HG03159 (cell line): ENCODE results near the gene FAM193A.
"Not testable (repeated sequence)": the region's sequence is repeated elsewhere in the genome, so short reads cannot be mapped to it uniquely, and the experiment has no call there.

ENCODE experiments used
- ATAC-seq: cut with Tn5 transposase; IDR thresholded peaks from one replicate; pipeline ENCODE4 v1.9.1; 2021; ENCODE audit warnings: mild to moderate bottlenecking, moderate library complexity; ENCODE audit not compliant: unreplicated experiment

The FAM193A gene

DNA sequence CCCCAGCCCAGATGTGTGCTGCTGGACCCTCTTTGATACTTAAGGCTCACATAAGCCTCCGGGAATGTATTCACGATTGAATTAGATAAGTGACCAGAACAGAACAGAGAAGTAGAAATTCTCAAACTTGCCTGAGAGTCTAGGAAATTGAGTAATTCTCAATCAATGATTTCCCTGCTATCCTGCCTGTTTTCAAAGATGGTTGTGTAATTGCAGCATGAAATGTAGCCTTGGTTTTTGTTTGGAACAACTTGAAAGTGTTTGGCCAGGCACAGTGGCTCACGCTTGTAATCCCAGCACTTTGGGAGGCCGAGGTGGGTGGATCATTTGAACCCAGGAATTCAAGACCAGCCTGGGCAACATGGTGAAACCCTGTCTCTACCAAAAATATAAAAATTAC, 178.5 kb downstream of the FAM193A start:
- ATAC-seq: no peak

DNA sequence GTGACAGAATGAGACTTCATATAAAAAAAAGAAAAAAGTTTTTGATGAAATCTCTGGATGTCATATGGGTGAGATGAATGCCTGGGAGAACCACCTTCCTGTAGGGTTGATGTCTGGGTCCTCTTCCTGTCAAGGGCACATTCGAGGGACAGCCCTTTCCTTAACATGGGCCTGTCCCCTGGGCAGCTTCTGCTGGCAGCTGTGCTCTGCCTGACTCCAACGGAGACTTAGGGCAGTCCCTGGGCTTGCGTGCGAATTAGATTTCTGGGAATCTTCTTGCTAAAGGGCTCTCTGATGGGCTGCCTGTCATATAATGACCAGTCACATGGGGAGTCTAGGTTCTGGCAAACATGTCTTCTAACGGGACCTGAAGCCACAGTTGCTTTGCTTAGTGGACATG, 179.0 kb downstream of the FAM193A start:
- ATAC-seq: no peak

DNA sequence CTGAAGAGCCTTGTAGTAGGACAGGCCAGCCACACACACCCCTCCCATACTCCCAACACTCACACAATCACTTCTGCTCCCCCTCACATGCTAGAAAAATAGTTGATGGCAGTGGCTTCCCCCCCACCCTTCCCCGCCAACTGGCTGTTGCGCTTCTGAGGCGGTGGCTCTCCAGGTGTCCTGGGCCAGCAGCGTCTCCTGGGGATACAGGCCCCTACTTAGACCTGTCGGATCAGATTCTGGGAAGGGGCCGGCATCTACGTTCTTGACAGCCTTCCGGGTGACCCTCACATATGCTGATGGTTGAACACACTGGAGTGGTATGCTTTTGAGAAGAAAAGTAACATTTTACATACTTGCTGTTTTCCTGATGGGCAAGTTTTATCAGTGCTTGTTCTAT, 179.8 kb downstream of the FAM193A start:
- ATAC-seq: no peak

DNA sequence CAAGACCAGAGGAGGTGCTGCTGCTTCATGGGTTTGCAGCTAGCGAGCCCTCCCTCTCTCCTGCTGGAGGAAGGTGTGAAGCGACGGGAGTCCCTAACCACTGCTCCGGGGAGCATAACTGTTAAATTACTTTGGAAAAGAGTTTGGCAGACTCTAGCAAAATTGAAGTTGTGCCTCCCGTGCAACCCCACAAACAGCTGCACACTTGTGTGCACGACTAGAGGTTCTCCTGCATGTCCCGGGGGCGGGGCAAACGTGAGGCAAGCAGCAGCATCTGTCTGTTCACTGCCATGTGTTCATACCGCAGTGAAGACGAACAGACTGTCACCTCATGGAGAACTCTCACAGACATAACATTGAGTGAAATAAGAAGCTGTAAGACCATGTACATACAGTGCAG, 185.1 kb downstream of the FAM193A start:
- no peak for ATAC-seq

DNA sequence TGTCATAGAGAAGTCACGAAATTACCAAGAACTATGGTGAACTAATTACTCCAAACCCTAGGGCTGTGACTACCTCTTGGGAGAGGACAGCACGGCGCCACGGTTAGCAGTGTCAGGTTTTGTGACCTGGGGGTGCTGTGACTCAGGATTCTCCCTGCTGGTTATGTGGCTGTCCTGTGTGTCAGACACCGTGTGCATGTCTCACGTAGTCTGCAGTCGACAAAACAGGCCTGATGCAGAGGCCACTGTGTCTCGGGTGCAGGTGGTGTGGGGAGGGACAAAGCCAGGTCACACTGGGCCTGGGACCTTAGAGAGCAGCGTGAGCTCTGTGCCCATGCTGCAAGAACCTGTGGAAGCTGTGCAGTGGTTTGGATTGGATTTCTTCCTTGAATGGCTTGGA, 185.6 kb downstream of the FAM193A start:
- no peak for ATAC-seq

DNA sequence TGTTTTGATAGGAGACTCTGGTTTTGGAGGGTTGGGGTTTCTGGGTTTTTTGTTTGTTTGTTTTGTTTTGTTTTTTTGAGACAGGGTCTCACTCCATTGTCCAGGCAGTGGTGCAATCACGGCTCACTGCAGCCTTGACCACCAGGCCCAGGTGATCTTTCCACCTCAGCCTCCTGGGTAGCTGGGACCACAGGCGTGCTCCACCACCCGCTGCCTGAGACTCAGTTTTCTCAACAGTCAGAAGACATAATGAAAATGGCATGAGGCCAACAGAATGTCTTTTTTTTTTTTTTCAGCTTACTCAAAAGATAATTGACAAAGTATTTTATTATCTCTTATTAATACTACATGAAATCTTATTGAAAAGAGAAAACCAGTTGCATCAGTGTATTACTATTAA, 187.3 kb downstream of the FAM193A start:
- ATAC-seq: no peak

DNA sequence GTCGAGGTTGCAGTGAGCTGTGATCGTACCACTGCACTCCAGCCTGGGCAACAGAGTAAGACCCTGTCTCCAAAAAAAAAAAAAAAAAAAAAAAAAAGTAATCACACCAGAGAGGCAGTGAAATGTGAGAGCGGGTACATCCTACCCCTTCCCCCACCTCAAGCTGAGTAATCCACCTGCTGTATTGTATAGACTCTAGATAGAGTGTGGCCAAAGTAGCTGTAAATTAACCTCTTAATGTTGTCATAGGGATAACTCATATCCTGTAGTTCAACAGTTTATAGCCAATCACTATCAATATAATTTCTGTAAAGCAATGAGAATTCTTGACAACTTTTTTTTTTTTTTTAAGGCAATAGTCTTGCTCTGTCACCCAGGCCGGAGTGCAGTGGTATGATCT, 188.9 kb downstream of the FAM193A start:
- ATAC-seq: no peak

DNA sequence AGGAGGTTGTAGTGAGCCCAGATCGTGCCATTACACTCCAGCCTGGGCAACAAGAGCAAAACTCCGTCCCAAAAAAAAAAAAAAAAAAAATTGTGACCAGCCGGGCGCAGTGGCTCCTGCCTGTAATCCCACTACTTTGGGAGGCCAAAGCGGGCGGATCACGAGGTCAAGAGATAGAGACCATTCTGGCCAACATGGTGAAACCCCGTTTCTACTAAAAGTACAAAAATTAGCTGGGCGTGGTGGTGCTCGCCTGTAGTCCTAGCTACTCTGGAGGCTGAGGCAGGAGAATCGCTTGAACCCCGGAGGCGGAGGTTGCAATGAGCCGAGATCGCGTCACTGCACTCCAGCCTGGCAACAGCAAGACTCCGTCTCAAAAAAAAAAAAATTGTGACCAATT, 190.4 kb downstream of the FAM193A start:
- not testable (repeated sequence) for ATAC-seq

DNA sequence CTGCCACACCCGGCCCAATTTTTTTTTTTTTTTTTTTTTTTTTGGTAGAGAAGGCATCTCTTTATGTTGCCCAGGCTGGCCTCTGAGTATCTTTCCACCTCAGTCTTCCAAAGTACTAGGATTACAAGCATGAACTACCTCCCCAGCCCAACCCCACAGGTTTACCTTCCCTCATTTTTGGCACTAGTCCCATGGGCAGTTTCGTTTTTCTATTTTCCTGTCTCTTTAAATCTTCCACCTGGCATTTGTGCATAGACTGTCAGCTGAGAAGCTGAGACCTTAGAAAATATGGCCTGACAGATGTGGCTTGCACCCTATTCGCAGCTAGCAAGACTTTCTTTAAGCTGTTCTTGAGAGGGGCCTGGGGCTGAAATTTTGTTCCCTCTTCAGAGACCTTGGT, 191.8 kb downstream of the FAM193A start:
- ATAC-seq: no peak

DNA sequence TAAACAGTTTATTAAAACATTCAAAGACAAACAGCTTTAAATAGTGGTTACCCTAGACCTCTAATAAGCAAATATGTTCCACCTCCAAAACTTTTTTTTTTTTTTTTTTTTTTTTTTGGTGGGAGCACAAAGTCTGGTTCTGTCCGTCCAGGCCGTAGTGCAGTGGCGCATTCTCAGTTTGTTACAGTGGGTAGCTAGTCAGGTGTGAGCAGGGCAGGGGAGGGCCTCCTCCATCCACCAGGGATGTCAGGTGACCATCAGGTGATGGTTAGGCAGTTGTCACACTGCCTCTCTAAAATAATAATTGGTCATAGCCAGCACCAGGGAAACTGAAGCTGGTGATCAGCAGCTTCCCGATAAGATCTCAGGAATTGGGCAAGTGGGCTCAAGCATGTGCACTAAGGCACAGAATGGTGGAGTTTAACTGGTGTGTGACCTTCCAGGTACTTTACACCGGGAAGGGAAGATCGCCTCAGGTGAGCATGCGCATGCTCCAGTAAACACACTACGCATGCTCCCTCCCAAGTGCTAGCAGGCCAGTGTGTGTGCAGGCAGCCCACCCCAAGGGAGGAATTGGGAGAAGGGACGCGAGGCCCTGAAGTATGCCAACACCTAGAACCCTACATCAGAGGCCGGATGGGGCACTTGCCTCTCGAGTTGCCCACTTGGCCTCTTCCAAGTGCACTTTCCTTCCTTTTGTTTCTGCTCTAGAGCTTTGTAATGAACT, 192.5 kb downstream of the FAM193A start:
- no peak for ATAC-seq

DNA sequence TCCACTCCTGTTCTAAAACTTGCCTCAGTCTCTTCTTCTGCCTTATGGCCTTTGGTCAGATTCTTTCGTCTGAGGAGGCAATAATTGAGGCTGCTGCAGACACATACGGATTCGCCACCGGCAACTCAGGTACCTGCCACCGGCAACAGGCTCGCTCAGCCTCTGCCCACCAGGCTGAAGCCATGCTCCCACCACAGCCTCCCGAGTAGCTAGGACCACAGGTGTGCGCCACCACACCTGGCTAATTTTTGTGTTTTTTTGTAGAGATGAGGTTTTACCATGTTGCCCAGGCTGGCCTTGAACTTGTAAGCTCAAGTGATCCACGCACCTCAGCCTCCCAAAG, 193.1 kb downstream of the FAM193A start:
- no peak for ATAC-seq

DNA sequence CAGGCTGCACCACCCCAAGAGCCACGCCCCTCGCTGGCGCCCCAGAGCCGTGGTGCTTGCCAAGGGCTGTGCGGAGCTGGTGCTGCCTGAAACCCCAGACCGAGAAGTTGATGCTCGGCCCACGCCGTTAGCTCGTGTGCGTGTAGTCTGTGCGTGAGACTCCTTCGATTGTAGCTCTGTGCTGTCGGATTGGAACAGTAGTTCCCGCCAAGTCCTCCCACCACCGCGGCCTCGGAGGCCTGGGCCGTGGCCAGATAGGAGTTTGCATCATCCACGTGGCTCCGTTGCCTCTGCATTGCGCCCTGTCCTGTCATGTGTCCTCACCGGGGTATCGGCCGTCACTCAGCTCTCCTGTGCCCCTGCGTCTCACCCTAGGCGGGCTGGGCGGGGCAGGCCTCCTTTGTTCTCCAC, 195.5 kb downstream of the FAM193A start:
- ATAC-seq: no peak

DNA sequence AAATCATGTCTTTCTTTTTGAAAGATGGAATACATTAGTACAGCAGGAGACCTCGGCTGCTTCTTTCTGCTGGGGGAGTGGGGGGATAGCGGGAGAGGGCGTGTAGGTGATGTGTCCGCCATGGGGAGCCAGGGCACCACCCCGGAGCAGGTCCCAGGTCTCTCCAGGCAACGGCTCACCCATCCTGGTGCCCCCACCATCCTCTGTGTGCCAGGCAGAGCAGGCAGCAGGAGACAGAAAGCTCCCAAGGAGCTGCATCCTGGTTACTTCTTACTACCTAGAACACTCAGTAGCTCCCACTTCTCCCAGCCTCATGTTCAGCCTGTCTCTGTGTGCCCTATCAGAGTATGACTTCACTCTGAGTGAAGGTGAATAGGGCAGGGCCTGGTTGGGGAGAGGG, 196.1 kb downstream of the FAM193A start:
- ATAC-seq: no peak

DNA sequence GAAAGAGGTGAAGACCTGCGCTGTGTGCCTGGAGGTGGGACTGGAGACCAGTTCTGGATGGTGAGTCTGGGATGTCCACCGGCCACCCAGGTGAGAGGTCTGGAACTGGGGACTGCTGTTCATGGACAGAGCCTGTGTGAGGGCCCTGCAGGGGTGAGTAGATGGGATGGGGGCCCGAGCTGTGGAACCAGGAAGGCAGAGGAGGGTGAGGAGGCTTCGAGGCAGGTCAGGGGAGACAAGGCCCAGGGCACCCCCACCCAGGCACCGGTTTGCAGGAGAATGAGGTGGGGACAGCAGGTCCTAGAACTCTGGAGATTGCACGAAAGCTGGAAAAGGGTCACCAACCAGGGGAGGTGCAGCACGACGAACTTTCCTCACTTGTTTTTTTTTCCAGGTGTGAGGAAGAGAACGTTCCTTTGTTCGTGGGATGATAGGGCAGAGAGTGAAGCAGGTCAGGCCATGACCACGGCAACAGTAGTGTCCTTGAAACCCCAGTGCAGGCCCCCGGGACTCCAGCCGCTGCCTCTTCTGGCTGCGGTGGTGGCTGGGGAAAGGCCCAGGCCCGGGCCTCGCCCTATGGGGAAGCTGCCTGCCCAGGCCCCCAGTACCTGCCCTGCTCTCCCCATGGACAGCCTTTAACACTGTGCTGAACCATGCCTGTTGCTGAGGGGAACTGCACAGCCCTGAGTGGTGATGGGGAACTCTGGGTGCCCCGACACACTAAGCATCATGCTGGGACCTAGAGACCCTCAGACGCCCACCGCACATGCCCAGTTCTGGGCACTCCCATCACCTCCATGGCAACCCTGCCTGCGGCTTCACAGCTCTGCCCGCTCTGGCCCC, 196.8 kb downstream of the FAM193A start:
- no peak for ATAC-seq

DNA sequence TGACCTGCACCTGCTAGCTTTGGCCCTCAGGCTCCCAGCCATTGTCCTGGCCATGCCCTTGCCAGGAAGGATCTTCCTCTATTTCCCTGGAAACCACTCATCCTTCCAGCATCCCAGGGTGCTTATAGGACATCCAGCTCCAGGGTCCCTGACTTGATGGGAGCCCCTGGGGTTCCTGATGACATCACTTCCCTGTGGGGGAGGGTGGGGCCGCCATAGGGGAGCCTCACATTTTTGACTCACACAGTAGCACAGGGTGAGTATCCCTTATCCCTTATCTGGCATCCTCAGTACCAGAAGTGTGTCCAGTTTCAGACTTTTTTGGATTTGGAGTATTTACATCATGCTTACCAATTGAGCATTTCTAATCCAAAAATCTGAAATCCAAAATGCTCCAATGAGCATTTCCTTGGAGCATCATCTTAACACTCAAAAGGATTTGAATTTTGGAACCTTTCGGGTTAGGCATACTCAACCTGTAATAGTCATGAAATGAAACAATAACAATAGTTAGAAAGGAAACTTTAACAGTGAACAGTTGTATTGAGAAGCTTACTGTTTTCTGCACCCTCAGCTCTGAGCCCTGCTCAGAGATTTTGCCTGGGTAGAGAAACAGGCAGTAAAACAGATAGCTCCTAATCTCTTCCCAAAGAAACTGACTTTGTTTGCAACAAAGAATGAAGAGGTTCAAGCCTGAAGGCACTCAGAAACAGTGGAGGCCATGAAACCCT, 197.6 kb downstream of the FAM193A start:
- no peak for ATAC-seq

DNA sequence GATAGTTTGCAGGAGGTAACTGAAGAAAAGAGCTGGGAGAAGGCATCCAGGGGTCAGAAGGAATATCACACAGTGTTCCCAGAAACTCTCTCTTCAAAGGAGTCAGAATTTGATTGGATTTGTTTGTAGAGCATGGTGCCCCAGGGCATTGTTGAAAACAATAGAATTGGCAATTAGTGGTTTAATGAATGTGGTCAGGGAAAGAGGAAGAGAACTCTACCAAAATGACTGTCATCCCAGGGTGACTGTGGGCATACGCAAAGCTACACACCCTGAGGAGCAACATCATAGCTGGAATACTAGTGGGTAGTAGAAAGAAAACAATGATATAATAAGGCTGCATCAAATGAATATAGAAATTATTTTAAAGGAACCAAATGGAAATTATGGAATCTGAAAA, 198.2 kb downstream of the FAM193A start:
- ATAC-seq: no peak

DNA sequence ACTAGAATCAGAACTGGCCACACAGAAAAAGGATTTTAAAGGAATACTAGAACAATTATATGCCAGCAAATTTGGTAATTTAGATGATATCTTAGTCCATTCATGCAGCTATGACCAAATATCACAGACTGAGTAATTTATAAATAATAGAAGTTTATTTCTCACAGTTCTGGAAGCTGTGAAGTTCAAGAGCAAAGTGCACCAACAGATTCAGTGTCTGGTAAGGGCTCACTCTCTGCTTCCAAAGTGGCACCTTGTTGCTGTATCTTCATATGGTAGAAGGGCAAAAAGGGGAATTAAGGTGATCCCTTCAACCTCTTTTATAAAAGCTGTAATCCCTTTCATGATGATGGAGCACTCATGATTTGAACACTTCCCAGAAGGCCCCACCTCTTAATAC, 199.4 kb downstream of the FAM193A start:
- no peak for ATAC-seq

DNA sequence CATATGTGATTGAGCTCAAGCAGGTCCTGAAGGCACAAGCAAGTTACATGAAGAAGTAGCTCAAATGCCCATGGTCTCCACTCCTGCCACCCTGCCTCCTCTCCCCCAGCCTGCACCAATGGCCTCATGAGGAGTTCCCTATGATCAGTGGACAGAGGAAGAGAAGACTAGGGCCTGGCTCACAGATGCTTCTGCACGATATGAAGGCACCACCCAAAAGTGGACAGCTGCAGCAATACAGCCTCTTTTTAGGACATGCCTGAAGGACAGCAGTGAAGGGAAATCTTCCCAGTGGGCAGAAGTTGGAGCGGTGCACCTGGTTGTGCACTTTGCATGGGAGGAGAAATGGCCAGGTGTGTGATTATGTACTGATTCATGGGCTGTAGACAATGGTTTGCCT, 201.8 kb downstream of the FAM193A start:
- not testable (repeated sequence) for ATAC-seq

DNA sequence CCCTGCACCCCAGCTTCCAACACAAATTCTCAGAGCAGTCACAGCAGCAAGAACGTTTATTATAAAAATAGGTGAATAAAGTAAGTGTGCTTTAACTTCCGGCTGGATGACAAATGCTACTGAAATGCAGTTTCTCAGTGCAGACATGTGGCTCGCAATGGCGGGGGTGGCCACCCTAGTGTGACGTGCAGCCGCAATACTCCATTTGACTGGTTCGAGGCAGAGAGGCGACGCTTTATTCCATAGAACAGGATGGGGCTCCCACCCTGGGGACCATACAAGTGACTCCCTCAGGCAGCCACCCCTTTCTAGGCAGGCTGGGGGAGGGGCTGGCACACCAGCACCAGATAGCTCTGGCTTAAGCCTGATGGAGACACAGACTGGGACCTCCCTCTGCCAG, 205.2 kb downstream of the FAM193A start:
- no peak for ATAC-seq

DNA sequence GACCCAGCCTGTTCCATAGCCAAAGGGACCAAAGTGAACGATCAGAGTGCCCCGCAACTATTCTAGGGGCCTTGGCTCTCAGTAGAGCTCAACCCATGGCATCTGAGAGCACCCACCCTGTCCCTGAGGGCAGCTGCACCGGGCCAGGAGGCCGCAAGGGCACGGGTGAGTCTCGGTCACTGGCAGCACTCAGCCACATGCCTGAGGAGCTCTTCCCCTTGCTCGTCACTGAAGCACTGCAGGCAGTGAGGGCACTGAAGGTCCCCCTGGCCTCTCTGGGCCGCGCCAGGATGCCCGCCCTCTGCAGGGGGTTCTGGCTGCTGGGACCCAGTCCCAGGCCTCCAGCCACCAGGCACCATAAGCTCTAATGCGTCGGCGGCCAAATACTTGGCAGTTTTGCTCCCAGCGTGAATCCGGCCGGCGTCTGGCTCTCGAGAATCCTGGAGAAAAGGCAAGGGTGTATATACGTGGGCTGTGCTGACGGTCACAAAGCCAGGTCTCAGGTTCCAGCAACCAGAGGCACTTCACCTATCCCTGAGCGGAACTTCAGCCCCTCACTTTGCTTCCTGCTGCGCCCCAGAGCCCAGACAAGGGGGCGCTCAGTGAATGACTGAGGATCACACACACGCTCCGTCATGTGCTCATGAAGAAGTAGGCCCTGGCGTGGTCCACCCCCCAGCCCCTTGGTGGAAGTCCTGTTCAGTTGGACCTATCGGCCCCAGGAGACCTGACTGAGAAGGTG, 205.8 kb downstream of the FAM193A start:
- no peak for ATAC-seq

DNA sequence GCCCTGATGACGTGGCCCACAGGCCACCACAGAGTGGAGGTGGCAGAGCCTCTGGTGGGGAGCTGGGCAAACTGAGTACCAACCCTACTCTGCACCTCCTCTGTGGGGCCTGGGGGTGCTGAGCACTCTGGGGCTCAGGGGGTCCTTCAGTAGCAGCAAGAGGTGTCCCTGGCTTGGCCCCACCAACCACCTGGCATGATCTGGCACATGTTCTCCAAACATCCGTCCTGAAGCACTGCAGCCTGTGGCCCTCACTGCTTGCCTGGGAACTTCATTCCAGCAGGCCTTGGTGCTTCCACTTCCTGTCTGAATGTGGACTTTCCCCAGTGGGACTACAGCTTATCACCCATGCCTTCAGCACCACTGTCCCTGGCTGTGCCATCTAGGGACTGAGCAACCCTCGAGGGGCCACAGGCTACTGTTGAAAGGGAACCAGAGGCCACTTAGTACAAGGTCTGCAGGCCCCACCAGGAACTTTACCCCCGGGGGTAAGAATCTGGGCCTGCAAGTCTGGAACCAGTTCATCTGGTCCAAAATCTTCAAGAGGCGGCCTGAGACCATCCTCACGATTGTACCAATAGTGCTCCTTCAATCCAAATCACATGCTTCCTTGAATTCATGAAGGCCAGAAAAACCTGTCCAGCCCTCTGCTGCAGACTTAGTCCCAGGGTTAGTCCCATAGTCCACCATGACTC, 206.5 kb downstream of the FAM193A start:
- no peak for ATAC-seq
